H1 (cell line): ENCODE data around the gene POP5. TPM values are rescaled to one million over a fixed set of nuclear protein-coding genes. Genes with fewer than 3 reads are reported as not detected.

Experiments used
- BACH1 ChIP-seq: IDR thresholded peaks from 2 replicates; pipeline ENCODE4 v1.6.1; 2012; ENCODE audit warnings: low read length, improper control_type of control experiment
- EP300 ChIP-seq, 2 experiments: IDR thresholded peaks; 1 replicate in 1 of 2; 2 replicates in 1 of 2; pipeline ENCODE4 v1.6.1; 2011 to 2012; ENCODE audit warnings: low read depth in 2 of 2, low read length in 2 of 2, mild to moderate bottlenecking in 2 of 2, borderline replicate concordance in 1 of 2, inconsistent platforms in 1 of 2, moderate library complexity in 1 of 2
- KDM1A ChIP-seq: fragments of 200-600, 300-600 bp; sonication (generic); IDR thresholded peaks from 2 replicates; pipeline ENCODE4 v1.7.1; 2016; ENCODE audit warnings: mild to moderate bottlenecking, low read length, borderline replicate concordance
- KDM5A ChIP-seq: fragments of 200-600 bp; IDR thresholded peaks from 2 replicates; pipeline ENCODE4 v1.7.1; 2012; ENCODE audit warnings: mild to moderate bottlenecking, low read length, inconsistent platforms, mixed read lengths
- RXRA ChIP-seq: IDR thresholded peaks from 2 replicates; pipeline ENCODE4 v1.6.1; 2011; ENCODE audit warnings: low read depth, mild to moderate bottlenecking, low read length, moderate library complexity; ENCODE audit not compliant: insufficient read depth
- TEAD4 ChIP-seq: IDR thresholded peaks from 2 replicates; pipeline ENCODE4 v1.6.1; 2012; ENCODE audit warnings: low read depth, low read length, inconsistent platforms, mixed read lengths
- polyA plus RNA-seq, 7 experiments: library from polyadenylated mRNA; depleted of rRNA in 3 of 7; stranded (reverse) in 5 of 7; unstranded in 2 of 7; fragments of >200 nt in 5 of 7; fragments of 200-250 nt in 2 of 7; gene quantifications; 1 replicate in 5 of 7; 2 replicates in 1 of 7; 4 replicates in 1 of 7; pipeline versions ENCODE4 v1.2.1 to v1.2.3, GENCODE V29; 2011 to 2013; ENCODE audit warnings: missing spikeins in 2 of 7, mixed read lengths in 2 of 7
- total RNA-seq: library from RNA; stranded (reverse); fragmentation: NEBNext Ultra II Directional; extraction: Animal tissue kit (Norgen Biotek cat#: 25700); gene quantifications from 2 replicates; pipeline ENCODE4 v1.2.1, GENCODE V29; 2021

The POP5 gene
- total and polyA plus RNA-seq, 2 of the 8 experiments (the other 6 are each of a cell fraction or from before 2014, with no cell fraction given), result 59.7 to 124 TPM

DNA sequence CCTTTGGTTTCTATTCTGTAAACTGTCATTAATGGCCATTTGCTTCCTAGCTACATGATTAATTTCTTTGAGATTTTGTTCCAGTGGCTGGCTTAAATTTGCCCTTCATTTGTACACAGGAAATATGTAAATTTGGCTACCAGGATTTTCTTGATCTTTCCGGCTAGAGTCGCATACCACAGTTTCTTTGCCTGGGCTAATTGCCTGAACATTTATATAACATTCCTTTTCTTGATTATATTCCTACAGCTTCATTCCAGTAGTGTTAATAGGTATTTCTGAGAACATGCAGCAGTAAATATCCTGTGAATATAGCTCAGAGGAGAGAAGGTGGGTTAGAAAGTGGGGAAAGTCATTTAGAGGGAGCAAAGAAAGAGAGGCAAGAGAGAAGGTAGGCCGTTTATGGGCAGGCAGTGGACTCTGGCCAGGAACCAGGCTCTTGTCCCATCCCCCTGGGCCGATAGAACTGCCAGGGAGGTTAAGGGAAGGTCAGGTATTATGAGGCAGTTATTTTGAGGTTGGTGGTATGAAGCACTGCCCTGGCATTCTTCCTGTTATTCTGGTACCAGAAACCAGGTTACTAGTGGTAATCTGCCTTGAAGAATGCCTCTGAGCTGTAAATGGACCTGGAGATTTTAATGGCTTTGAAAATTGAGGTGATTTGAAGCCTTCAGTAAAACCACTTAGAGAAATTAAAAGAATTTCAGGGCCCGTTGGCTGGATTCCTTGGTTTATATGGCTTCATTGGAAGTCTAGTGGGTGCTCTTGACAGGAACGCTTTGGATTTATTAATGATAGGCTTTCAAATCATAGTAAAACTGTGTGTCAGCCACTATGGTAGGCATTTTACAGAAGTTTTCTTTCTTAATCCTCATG, 42.7 kb downstream of the POP5 start (continued):
- TF ChIP-seq TEAD4 (no peak), EP300 (IDR thresholded peaks at IDR 0.05; ENCODE audit: borderline replicate concordance in 1 of 2, low read depth in 2 of 2, low read length in 2 of 2) (no peak), KDM1A (no peak), RXRA (no peak), KDM5A (no peak), BACH1 (no peak)
